Fibroblast of the aortic adventitia (primary cell): ENCODE data around the gene TBC1D4. TPM values are rescaled to one million over a fixed set of nuclear protein-coding genes. Genes with fewer than 3 reads are reported as not detected.

Experiments used
- DNase-seq: peaks from one replicate; pipeline ENCODE4 v3.0.0-alpha.2; 2010; ENCODE audit warnings: low read depth
- H3K4me3 ChIP-seq: 2 replicates; pipeline ENCODE4 v1.5.1; 2011; ENCODE audit warnings: low read depth, mild to moderate bottlenecking, control low read depth, low read length, moderate library complexity
- CTCF ChIP-seq: IDR thresholded peaks from 2 replicates; pipeline ENCODE4 v1.5.1; 2011; ENCODE audit warnings: mild to moderate bottlenecking, low read length, control low read depth, inconsistent platforms; ENCODE audit not compliant: insufficient read depth
- total RNA-seq: library from RNA; depleted of rRNA; stranded (reverse); fragments of >200 nt; gene quantifications from 2 replicates; pipeline ENCODE4 v1.2.3, GENCODE V29; 2012; ENCODE audit warnings: low replicate concordance

Gene TBC1D4
- total RNA-seq, 1 donor, result 9.5 TPM

- TF ChIP-seq CTCF, result no peak
- H3K4me3 ChIP-seq, result no peak overlapping the region
- DNase-seq, result peak; percentile 87
These were observed 66.3 kb downstream of the TBC1D4 start for GRCh38 chr13:75415694-75416093.

- no peak for TF ChIP-seq CTCF
- no peak for DNase-seq
- no peak overlapping the region for H3K4me3 ChIP-seq
These were observed 66.8 kb downstream of the TBC1D4 start for GRCh38 chr13:75415171-75415570.

- no peak for TF ChIP-seq CTCF
- DNase-seq, result no peak
- H3K4me3 ChIP-seq, result no peak overlapping the region
These were observed 67.7 kb downstream of the TBC1D4 start for GRCh38 chr13:75414036-75414827.

- TF ChIP-seq CTCF, result no peak
- H3K4me3 ChIP-seq, result no peak overlapping the region
- no peak for DNase-seq
These were observed 69.9 kb downstream of the TBC1D4 start for GRCh38 chr13:75411924-75412537.

- no peak overlapping the region for H3K4me3 ChIP-seq
- DNase-seq, result no peak
- TF ChIP-seq CTCF, result no peak
These were observed 71.8 kb downstream of the TBC1D4 start for GRCh38 chr13:75410207-75410606.

- no peak for TF ChIP-seq CTCF
- H3K4me3 ChIP-seq, result no peak overlapping the region
- no peak for DNase-seq
These were observed 74.0 kb downstream of the TBC1D4 start for GRCh38 chr13:75407998-75408397.

GRCh38 chr13:75407473-75407872 is 74.5 kb downstream of the TBC1D4 start:
- no peak for TF ChIP-seq CTCF
- DNase-seq, result no peak
- H3K4me3 ChIP-seq, result no peak overlapping the region
